GF-D8 (cell line): Measurements from ENCODE around the gene PRKCB.
A peak's percentile ranks its signal among the peaks of the same experiment; 100 is the strongest.

Source experiments
- DNase-seq: peaks from one replicate; lab custom pipeline; 2025; lab: John Stamatoyannopoulos, UW

Gene PRKCB

DNA sequence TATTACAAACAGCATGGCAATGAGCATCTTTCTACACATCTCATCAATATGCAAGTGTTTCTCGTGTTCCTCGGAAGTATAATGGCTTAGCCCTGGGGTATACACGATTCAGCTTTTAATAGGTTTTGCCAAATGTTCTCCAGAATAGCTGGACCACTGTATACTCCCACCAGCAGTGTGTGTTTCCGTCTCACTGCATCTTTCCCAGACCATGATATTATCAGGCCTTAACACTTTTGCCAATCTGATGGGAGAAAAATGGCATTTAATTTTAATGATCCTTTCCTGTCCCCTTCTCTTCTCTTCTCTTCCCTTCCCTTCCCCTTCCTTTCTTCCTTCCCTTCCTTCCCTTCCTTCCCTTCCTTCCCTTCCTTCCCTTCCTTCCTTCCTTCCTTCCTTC lies 30.8 kb downstream of the PRKCB start:
- DNase-seq: no peak

DNA sequence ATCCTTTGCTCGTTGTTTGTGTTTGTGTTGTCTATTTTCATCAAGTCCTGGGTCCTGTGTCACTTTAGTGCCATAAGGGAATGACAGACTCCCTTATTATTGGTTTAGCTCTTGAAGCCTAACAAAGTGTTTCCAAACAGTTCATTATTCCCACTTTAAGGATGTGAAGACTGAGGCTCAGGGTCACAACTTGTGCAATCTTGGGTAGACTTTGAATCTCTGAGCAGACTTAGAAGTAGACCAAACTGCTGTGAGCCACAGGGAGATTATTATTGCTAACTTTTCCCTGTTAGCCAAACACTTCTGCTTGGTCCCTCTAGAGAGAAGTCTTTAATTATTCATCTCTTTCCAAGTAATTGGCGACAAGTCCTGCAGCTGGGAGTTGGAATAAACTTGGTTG lies 31.8 kb downstream of the PRKCB start:
- DNase-seq: no peak

DNA sequence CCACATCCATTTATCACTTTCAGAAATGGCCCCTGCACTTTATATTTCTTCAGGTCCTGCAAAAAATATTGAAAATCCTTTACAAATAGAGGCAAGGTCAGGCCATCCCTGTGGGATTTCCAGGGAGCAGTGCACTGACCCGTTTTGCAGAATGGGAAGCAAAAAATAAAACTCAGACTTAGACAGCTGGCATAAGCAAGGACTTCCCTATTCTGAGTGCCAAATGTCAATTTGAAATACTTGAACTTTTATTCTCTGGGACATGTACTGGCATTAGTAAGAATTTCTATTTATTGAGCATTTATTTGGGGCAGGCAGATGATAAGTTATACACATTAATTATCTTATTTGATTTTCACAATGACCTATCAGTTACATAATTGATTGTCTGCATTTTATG lies 32.4 kb downstream of the PRKCB start:
- DNase-seq: no peak

DNA sequence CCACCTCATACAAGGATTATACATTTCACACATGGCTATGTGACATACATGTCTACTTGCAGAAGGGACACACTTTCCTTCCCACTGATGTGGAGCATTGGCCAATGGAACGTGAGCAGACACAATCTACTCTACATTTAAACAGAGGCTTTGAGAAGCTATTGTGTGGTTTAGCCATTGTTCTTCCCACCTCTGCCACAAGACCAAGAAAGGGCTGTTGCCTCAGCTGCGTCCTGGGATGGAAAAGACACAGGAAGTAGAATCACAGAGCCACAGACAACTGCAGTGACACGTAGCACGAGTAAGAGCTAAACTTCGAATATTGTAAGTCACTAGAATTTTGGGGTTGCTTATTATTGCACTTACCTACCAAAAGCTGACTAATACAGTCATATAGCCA lies 33.3 kb downstream of the PRKCB start:
- DNase-seq: no peak

DNA sequence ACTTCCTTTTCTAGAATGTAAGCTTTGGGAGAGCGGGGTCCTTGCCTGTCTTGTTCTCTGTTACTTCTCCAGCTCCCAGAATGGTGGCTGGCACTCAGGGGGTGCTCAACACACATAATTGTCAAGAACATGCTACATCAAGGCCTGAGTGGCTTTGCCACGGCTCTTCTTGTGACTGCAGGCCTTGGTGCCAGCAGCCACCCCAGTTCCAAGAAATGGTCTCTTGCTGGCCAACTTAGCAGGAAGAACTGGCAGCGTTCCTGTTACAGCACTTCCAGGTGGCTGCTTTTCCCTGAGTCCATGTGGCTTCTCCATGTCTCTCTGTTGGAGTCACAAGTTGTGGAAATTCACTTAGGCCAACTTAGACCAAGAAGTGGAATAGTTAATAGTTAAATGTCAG lies 36.1 kb downstream of the PRKCB start:
- DNase-seq: no peak

DNA sequence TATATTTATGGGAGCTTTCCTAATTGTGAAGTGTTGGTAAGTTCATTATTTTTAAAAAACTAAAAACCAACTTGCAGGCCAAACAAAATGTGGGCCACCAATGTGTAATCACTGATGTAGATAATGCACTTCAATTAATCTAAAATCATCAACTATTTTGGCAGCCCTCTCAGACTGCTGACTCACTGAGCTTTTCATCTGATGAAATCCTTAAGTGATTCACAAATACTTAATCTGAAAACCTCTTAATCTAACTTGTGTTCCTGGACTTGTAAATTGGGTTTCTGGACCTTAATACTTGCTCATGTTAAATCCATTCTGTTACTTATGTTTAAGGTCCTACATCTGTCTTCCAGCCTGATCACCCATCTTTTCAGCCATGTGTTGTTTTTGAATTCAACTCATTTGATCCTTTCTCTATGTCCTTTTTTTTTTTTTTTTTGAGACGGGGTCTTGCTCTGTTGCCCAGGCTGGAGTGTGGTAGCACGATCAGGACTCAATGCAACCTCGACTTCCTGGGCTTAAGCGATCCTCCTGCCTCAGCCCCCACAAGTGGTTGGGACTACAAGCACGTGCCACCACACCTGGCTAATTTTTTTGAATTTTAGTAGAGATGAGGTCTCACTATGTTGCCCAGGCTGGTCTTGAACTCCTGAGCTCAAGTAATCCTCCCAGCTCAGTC lies 39.0 kb downstream of the PRKCB start:
- no peak for DNase-seq

DNA sequence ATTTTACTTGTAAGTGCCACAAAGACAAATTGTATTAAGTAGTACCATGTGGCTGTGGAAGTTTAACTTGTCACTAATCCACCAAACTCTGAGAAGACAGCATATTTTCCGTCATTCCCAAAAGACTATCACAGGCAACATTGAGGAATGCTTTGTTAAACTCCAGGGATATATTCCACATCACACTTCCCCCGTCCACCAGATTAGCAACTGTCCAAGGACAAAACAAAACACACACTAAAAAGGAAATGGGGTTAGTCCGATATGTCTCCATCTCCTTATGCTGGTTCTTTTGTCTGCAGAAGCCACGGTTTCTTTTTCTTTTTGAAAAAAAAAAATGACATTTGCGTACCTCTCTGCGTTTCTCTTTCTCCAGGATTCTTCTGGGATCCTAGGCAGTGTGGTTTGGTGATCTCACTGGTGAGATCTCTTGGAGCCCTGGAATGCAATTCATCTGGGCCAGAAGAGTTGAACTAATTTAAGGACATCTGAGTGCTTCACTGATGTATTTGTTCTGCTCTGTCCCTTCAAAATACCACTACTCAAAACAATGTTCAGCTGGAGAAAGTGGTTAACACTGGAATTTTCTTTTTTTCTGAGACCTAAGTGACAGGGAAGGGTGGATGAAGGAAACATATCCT lies 40.6 kb downstream of the PRKCB start:
- DNase-seq: no peak

DNA sequence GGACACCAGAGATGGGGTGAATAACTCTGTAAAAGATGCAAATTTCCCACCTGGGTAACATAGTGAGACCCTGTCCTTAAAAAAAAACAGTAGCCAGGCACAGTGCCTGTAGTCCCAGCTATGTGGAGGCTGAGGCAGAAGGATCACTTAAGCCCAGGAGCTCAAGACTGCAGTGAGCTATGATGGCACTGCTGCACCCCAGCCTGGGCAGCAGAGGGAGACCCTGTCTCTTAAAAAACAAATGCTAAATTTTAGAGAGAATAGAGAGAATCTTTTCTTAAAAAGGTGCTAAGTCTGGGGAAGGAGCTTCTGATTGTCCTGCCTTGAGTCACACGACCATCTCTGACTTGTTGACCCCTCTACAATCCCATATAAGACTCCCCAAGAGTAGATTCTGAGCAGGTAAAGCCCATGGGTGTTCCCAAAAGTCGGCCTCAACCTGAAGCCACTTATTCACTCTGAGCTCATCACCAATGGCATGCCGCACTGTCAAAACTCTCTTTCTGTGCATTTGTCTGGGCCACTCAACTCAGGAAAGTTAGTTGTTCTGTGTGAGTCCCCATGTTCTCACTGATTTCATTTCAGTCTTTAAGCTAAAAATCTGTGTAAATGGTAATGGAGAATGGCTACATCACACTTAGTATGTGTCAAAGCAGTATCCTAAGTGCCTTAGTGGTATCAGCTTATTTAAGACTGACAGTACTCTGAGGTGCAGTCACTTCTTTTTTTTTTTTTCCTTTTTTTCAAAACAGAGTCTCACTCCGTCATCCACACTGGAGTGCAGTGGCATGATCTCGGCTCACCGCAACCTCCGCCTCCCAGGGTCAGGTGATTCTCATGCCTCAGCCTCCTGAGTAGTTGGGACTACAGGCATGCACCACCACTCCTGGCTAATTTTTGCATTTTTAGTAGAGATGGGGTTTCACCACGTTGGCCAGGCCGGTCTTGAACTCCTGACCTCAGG lies 41.6 kb downstream of the PRKCB start:
- DNase-seq: no peak

DNA sequence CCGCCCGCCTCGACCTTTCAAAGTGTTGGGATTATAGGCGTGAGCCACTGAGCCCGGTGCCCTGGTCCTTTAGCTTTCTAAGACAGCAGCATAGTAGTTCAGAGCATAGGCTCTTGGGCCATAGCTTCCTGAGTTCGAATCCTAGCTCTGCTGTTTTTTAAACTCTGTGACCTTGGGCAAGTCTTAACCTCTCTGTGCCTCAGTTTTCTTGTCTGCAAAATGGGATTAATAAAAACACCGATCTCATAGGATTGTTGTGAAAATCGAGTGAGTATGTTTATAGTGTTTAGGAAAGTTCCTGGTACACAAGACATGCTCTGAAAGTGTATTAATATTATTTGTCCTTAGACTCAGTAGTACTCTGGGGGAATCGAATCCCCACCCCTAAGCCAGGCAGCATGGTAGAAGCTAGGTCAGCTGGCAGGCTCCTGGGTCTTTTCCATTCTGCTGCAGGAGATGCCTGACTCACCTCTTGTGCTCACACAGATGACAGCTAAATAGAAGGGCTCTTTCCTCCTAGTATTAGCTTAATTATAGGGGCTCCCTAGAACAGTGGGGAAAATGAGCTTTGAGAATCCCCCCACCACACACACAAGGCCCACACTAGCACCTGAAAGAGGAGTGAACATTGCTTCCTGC lies 44.1 kb downstream of the PRKCB start:
- DNase-seq: no peak

DNA sequence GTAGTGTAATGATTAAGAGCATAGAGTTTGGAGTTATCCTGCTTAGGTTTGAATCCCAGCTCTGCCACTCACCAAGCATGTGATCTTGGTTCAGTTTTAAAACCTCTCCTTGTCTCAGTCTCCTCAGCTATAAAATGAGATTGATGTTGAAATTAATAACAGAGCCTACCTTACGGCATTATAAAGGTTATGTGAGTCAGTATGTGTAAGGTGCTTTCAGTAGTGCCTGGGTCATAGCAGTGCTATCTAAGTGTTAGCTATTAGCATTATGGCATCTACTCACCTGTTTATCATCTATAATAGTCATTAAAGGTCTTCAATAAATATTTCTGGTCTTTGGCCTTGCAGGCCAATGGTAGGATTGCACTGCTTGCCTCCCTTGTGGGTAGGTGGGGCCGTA lies 53.4 kb downstream of the PRKCB start:
- DNase-seq: no peak

DNA sequence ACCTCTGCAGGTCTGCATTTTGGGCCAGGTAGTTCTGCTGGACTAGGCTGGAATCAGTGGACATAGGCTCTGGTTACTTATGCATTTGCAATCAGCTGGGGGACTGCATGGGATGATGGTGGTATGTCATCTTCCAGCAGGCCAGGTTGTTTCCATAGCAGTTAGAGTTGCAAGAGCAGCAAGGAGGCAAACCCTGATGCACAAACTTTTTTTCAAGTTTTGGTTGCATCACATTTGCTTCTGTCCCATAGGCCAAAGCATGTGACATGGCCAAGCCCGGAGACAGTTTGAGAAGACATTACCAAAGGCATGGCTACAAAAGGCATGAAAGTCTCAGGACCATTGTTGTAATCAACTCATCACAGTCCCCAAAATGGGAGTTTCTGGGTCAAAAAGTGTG lies 58.2 kb downstream of the PRKCB start:
- DNase-seq: no peak

DNA sequence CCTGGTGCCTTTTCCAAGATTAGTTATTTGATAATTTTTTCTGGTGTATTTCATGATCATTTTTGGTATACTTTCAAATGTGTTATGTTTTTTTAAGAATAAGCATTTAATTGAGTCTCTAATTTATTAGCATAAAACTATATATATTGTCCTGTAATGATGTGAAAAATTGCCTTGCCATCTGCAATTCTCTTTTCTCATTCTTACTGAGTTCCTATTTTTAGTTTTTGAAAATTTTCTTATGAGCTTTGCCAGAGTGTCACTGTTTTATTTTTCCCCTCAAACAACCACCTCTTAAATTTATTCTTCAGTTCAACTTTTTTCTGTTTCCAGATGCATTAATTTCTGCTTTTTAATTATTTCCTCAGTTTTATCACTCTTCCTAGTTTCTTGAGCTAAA lies 59.3 kb downstream of the PRKCB start:
- no peak for DNase-seq

DNA sequence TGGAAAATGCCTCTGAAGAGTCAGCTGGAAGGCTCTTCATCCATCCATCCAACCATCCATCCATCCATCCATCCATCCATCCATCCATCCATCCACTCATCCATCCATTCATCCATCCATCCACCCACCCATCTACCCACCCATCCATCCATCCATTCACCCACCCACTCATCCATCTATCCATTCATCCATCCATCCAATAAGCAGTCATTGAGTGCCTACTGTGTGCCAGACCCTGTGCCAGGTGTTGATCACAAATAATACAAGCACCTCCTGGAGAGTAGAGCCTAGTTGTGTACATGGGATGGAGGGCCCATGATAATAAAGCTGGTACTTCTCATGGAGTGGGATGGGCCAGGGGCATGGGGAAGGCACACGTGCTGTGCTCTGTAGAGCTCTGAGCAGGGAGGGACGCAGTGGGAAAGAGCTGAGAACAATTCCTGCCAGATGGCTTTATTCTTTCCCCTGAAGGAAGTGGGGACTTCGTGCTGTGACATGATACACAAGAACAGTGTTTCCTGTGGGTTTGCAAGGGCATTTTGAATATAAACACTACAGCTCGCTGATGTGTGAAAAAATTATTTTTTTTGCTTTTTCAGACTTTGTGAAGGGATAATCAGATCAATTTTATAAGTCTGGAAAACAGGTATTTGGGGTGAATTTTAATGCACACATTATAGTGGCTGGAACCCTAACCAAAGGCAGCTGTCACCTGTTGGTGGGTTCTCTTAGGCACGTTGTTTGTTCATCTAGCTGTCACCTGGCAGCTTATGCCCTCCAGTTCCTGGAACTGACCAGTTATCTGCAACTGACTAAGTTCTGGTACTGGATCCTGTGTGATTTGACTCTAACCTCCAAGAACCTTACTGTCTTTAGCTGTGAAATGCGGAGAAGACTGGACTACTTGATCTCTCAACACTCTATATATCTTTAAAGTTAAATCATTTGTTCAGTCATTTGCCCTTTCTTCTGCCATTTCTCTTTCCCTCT lies 61.3 kb downstream of the PRKCB start:
- no peak for DNase-seq

DNA sequence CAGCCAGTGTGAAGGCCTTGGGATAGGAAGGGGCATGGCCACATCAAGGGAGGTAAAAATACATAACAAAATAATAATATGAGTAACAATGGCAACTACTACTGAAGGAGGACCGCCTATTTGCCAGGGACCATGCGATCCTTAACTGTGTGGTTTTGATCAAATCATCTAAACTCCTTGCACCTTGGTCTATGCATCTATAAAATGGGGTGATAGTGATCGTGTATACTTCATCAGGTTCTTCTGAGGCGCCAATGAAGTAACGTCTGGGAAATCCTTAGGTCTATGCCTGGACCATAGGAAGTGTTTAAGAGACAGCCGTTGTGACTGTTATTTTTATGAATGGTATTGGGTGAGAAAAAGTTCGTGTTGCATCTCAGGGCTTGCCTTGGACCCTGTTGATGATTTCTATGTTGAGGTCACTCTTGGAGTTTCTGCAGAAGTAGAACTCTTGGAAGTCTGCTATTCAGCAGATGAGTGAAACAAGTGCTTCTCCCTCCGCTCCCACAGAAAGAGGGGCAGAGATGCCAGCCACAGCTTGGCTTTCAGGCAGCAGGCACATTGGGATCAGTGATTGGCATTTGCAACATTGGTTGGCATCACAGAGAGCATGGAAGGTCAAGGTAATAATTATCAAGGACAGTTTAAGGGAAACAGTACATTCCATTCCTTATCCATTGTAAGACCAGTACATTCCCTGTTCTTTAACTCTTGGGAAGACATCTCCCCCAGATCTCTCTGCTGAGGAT lies 63.1 kb downstream of the PRKCB start:
- DNase-seq: no peak

DNA sequence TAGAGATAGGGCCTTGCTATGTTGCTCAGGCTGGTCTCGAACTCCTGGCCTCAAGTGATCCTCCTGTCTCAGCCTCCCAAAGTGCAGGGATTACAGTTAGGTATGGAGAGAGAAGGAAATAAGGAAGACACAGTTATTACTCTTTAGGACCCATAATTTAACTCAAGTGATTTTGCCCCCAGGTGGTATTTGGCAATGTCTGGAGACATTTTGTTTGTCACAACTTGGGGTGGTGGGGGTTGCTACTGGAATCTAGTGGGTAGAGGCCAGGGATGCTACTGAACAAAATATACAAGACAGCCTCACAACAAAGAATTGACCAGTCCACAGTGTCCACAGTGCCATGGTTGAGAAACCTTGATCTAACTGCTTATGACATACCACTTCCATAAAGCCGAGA lies 64.1 kb downstream of the PRKCB start:
- DNase-seq: no peak

DNA sequence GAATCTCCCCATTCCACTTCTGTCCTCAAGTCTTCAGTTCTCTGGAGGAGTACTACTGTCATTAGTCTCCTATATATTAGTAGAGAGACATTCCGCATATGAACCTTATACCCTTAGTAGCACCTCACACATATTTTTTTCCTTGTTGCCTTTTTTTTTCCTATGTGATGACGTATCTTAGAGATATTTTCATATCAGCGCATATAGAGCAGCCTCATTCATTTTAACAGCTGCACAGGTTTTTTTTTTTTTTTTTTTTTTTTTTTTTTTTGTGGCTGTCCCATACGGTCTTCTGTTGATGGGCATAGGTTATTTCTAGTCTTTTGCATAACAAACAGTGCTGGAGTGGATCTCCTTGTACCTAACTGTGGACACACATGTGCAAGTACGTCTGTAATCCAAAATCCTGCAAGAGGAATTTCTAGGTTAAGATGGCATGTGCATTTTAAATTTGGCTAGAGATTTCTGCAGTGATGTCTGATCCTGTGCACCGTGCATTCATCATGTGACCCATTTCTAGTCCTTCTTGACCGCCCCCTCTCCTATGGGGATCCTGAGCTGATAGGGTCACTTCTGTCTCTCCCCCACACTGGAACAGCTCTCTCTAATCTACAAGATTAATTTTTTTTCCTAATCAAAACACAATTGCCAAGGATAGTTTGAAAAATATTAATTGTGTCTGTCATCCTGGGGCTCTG lies 64.8 kb downstream of the PRKCB start:
- DNase-seq: no peak

DNA sequence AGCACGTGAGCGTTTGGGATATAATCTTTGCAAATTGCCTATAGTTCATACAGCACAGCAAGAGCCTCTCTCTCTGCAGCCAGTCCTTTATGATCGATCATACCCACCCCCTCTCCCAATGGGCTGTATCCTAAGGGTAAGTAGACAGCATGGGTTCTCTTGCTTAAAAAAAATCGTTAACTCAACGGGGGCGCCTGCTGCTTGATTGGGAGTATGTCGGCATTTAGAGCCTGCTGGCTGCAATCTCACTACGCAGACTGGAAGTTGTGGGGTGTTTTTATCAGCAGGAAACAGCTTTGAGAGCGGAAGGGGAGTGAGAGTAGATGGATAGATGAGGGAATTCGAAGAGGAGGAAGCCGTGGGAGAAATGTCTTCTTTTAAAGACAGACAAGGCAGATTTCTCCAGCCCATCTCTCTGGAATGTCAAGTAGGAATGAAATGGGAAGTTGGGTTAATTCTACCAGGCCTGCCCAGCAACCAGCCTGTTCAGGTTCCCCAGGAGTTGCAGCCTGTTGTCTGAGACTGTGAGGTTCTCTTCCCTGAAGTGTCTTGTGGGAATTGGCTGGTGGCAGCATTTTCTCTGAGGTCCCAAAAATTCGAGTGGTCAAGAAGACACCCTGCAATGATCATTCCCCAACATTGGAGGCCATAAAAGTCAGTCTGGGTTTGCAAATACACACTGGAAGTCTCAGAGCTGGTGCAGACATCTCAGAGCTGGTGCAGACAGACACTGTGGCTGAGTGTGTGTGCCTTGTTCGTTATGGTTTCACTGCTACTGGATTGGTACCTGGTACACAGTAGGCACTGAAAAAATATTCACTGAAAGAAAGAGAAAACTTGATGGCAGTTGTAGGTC lies 65.6 kb downstream of the PRKCB start:
- peak; percentile 74 for DNase-seq

DNA sequence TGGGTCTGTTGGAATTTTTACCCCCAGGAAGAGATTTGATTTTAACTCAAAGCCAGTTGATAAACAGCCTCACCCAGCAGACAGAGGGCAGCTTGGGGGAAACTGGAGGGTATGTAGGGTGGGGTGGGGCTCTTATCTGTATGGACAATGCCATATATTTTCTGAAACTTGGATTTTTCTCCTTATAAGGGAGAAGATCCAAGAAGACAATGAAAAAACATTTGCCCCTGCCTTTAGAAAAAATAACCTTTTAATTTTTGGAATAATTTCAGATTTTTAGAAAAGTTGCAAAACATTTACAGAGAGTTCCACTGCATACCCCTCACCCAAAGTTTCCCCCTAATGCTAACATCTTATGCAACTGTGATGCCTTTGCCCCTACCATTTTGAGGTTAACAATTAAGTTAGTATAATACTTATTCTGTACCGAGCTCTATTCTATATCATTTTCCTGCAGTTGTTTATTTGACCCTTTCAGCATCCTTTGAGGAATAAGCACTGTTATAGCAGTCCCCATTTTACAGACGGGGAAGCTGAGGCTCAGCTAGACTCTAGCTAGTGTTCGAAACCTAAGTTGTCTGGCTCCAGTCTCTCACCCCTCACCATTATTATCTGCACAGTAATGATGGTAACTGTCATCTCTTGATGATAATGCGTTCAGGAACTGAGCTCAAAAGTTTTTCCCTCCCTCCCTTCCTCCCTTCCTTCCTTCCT lies 66.4 kb downstream of the PRKCB start:
- no peak for DNase-seq
